DOHH2 (cell line): ENCODE measurements around the gene NUDT4.

Experiments
- CTCF ChIP-seq: fragments of 200-600 bp; sonication (generic); IDR thresholded peaks from one replicate; pipeline ENCODE4 v1.5.1; 2014; ENCODE audit warnings: antibody characterized with exemption, mild to moderate bottlenecking, low read depth, low read length; ENCODE audit not compliant: poor library complexity, severe bottlenecking
- EZH2phosphoT487 ChIP-seq: fragments of 200-600 bp; sonication (generic); IDR thresholded peaks from 2 replicates; pipeline ENCODE4 v1.6.1; 2017; ENCODE audit warnings: borderline replicate concordance, mild to moderate bottlenecking, antibody characterized with exemption, low read length, moderate library complexity, mixed read lengths

- TF ChIP-seq EZH2phosphoT487 (no peak), CTCF (no peak)
Observed at GRCh38 chr12:93352321-93352720, 25.4 kb upstream of the NUDT4 start.
